ENCODE data around the gene TNS1. TPM values are rescaled to one million over a fixed set of nuclear protein-coding genes. Genes with fewer than 3 reads are reported as not detected.
A peak's percentile ranks its signal among the peaks of the same experiment; 100 is the strongest.

Gene TNS1
- total RNA-seq, 1 donor from 2014 or later = 7.9 TPM

DNA sequence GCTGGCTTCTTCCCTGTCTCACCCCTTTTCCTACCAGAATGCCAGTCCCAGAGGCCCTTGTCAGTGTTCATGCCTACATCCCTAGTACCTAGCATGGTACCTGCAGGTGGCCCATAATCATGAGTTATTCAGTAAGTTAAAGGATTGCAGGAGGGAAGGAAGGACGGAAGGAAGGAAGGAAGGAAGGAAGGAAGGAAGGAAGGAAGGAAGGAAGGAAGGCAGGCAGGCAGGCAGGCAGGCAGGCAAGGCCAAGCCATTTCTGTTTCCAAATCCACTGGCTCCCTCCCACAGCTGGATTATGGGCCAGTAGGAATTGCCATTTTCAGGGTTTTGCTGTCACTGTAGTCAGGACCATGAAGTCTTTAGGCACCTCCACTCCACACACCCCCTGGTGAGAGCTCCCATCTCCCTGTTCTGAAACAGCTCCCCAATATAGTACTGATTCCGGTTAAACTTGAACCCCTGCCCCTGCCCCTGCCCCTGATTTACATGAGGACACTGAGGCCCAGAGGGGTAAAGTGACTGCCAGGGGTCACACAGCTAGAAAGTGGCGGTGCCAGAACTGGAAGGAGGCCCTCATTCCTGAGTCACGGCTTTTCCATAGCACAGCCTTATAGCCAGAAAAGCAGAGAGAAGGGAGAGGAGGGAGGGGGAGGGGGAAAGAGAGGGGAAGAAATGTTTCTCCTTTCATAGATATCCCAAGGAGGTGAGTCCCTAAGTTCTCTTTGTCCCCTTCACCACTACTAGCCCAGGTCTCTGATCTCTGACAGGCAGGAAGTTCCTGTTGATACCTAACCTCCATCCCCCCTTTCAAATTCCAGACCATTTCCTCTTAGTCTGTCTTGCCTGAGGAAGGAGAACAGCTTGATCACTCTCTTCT, 12.2 kb upstream of the TNS1 start:
- Mint-ChIP-seq H3K9me3 (ENCODE audit: low read depth) (no peaks in the 10 kb centered on the region), H3K4me1 (ENCODE audit: low read depth) (peaks cover 11% of the 10 kb centered on the region), H3K27ac (no peak overlapping the region), H3K27me3 (peaks cover 53% of the 10 kb centered on the region), H3K4me3 (ENCODE audit: low read depth) (no peak overlapping the region), H3K36me3 (ENCODE audit: insufficient read depth) (no peaks in the 10 kb centered on the region)
- DNase-seq (ENCODE audit: low spot score, unreplicated experiment) = no peak
- no peak for TF ChIP-seq CTCF (IDR thresholded peaks at IDR 0.05; ENCODE audit: unreplicated experiment)

GRCh38 chr2:218013289-218013688, 10.5 kb upstream of the TNS1 start:
- H3K27me3 Mint-ChIP-seq = peaks cover 64% of the 10 kb centered on the region
- H3K4me3 Mint-ChIP-seq (ENCODE audit: low read depth) = no peak overlapping the region
- DNase-seq (ENCODE audit: low spot score, unreplicated experiment) = no peak
- H3K4me1 Mint-ChIP-seq (ENCODE audit: low read depth) = peaks cover 9% of the 10 kb centered on the region
- no peak for TF ChIP-seq CTCF (IDR thresholded peaks at IDR 0.05; ENCODE audit: unreplicated experiment)
- no peaks in the 10 kb centered on the region for H3K36me3 Mint-ChIP-seq (ENCODE audit: insufficient read depth)
- no peaks in the 10 kb centered on the region for H3K9me3 Mint-ChIP-seq (ENCODE audit: low read depth)
- H3K27ac Mint-ChIP-seq = no peak overlapping the region

DNA sequence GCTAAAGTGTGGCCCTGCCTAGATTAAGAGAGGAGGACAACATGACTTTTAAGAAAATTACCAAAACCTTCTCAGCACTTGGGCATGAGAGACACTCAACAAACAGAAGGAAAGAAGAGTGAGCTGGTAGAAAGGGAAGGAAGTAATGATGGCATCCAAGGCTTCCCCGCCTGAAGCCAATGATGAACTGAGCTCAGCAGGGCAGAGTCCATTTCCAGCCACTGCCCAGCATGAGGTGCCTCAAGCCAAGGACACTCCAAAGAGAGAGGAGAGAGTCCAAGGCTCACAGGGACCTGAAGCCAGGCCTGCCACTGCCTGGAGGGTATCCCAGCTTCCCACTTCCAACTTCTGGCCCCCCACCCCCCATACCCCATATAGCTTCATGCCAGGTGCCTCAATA, 9.5 kb upstream of the TNS1 start:
- H3K9me3 Mint-ChIP-seq (ENCODE audit: low read depth) = no peaks in the 10 kb centered on the region
- H3K27ac Mint-ChIP-seq = no peak overlapping the region
- no peaks in the 10 kb centered on the region for H3K36me3 Mint-ChIP-seq (ENCODE audit: insufficient read depth)
- DNase-seq (ENCODE audit: low spot score, unreplicated experiment) = no peak
- peaks cover 67% of the 10 kb centered on the region for H3K27me3 Mint-ChIP-seq
- no peak overlapping the region for H3K4me3 Mint-ChIP-seq (ENCODE audit: low read depth)
- peaks cover 5% of the 10 kb centered on the region for H3K4me1 Mint-ChIP-seq (ENCODE audit: low read depth)
- TF ChIP-seq CTCF (IDR thresholded peaks at IDR 0.05; ENCODE audit: unreplicated experiment) = no peak

DNA sequence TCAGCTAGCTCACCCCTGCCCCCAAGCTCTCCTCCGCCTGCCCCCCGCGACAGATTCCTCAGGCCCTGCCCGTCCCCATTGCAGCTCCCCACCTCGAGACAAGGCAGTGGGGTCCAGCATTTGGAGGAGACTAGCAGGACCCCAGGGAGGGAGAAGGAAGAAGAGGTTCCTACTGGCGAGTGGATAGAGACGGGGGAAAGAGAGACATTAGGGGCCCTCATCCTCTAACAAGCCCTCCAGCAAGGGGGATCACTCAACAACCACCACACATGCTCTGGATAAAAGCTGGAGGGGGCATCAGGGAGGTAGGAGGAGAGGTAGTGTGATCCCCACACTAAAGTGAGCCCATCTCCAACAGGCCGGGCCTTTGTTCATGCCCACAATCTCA, 8.9 kb upstream of the TNS1 start:
- H3K9me3 Mint-ChIP-seq (ENCODE audit: low read depth) = no peaks in the 10 kb centered on the region
- H3K4me1 Mint-ChIP-seq (ENCODE audit: low read depth) = peaks cover 5% of the 10 kb centered on the region
- no peaks in the 10 kb centered on the region for H3K36me3 Mint-ChIP-seq (ENCODE audit: insufficient read depth)
- H3K27me3 Mint-ChIP-seq = peaks cover 69% of the 10 kb centered on the region
- no peak for DNase-seq (ENCODE audit: low spot score, unreplicated experiment)
- H3K27ac Mint-ChIP-seq = no peak overlapping the region
- no peak for TF ChIP-seq CTCF (IDR thresholded peaks at IDR 0.05; ENCODE audit: unreplicated experiment)
- H3K4me3 Mint-ChIP-seq (ENCODE audit: low read depth) = no peak overlapping the region

DNA sequence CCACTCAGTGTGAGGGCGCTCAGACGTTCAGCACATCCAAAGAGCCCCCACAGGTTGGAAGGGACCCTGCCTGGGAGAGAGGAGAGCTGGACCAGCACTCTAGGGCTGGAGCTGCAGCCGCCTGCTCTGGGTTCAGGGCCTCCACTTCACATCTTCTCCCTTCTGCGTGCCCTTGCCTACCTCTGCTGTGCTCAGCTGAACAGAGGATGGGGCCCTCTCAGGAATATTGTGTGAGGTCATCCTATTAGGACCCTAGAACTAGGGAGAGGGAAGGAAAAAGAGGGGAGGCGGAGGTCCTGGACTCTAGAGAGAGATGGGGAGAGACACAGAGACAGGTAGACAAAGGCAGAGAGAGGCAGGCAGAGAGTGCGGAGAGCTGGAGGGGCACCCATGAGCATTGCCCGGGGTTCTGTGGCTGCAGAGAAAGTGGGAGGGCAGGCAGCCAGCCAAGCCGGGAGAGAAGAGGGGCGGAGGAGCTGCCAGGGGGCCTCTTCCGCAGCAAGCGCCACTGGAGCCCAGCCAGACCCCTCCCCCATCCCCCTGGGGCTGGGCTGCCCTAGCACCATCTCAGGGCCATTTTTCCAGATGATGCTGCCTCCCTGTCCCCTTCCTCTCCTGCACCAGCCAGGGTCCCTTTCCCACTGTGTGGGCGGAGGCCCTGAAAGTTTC, 8.3 kb upstream of the TNS1 start:
- Mint-ChIP-seq H3K4me3 (ENCODE audit: low read depth) (peak overlapping the region; percentile 68), H3K27ac (no peak overlapping the region), H3K27me3 (peaks cover 69% of the 10 kb centered on the region), H3K9me3 (ENCODE audit: low read depth) (no peaks in the 10 kb centered on the region), H3K4me1 (ENCODE audit: low read depth) (peaks cover 5% of the 10 kb centered on the region), H3K36me3 (ENCODE audit: insufficient read depth) (no peaks in the 10 kb centered on the region)
- DNase-seq (ENCODE audit: low spot score, unreplicated experiment) = no peak
- TF ChIP-seq CTCF (IDR thresholded peaks at IDR 0.05; ENCODE audit: unreplicated experiment) = no peak
